Tibial nerve (tissue), 4 donors: Measurements from ENCODE around the gene TTC9C. TPM values are rescaled to one million over a fixed set of nuclear protein-coding genes. Genes with fewer than 3 reads are reported as not detected.
"Not testable (repeated sequence)": the region's sequence is repeated elsewhere in the genome, so short reads cannot be mapped to it uniquely, and the experiment has no call there.

Experiments
- DNase-seq, 2 donors: peaks; one replicate each; pipeline ENCODE4 v3.0.0-alpha.2; 2019; ENCODE audit warnings: low spot score in 2 of 2
- H3K27ac ChIP-seq, 4 donors: fragments of 200-600 bp; sonication (generic) in 3 of 4; one replicate each; pipeline ENCODE4 v1.5.1; 2017 to 2019; ENCODE audit warnings: mild to moderate bottlenecking in 1 of 4
- H3K27me3 ChIP-seq, 2 donors: fragments of 200-600 bp; sonication (generic) in 1 of 2; one replicate each; pipeline versions ENCODE4 v1.5.1 to v1.6.0; 2017 to 2019
- H3K36me3 ChIP-seq, 3 donors: fragments of 200-600 bp; sonication (generic); one replicate each; pipeline ENCODE4 v1.5.1; 2018 to 2019
- H3K4me1 ChIP-seq, 4 donors: fragments of 200-600 bp; sonication (generic) in 3 of 4; one replicate each; pipeline ENCODE4 v1.5.1; 2017 to 2019
- H3K4me3 ChIP-seq, 4 donors: fragments of 200-600 bp; sonication (generic) in 3 of 4; one replicate each; pipeline ENCODE4 v1.5.1; 2017 to 2019; ENCODE audit warnings: mild to moderate bottlenecking in 1 of 4, moderate library complexity in 1 of 4
- H3K9me3 ChIP-seq, 4 donors: fragments of 200-600 bp; sonication (generic) in 3 of 4; one replicate each; pipeline ENCODE4 v1.5.1; 2017 to 2019
- CTCF ChIP-seq, 5 experiments: fragments of 200-600 bp in 3 of 5; fragments of 450-650 bp in 2 of 5; sonication (generic) in 3 of 5; IDR thresholded peaks; one replicate each; pipeline ENCODE4 v1.5.1; 2016 to 2019; ENCODE audit warnings: antibody characterized with exemption in 5 of 5, mild to moderate bottlenecking in 3 of 5, moderate library complexity in 2 of 5
- EP300 ChIP-seq, 2 donors: sonication (generic); formaldehyde crosslinking; IDR thresholded peaks; one replicate each; pipeline ENCODE4 v1.6.1; 2017; ENCODE audit warnings: antibody characterized with exemption in 2 of 2, mild to moderate bottlenecking in 1 of 2
- POLR2A ChIP-seq, 2 donors: fragments of 450-650 bp; IDR thresholded peaks; one replicate each; pipeline ENCODE4 v1.6.1; 2017; ENCODE audit warnings: antibody characterized with exemption in 2 of 2, mild to moderate bottlenecking in 2 of 2, moderate library complexity in 2 of 2
- WGBS, 2 donors: methylation state at CpG; one replicate each; pipeline ENCODE4 v1.1.5; 2018; 5-methylcytosine and 5-hydroxymethylcytosine counted together
- total RNA-seq, 4 donors: library from RNA; depleted of rRNA; stranded (reverse); fragments of >200 nt; gene quantifications; one replicate each; pipeline ENCODE4 v1.1.0, GENCODE V29; 2016

The TTC9C gene
- total RNA-seq, 4 donors from 2014 or later = 20.1 to 37.1 (median 23.6) TPM

- Histone ChIP-seq H3K27ac (no peak overlapping the region), H3K9me3 (no peaks in the 10 kb centered on the region), H3K36me3 (peaks cover 0 to 62% (median 16%) of the 10 kb centered on the region in 3 donors), H3K4me1 (peaks cover 0 to 47% (median 21%) of the 10 kb centered on the region in 4 donors), H3K4me3 (no peak overlapping the region), H3K27me3 (no peaks in the 10 kb centered on the region)
- TF ChIP-seq POLR2A (IDR thresholded peaks at IDR 0.05) (no peak), CTCF (IDR thresholded peaks at IDR 0.05) (no peak), EP300 (IDR thresholded peaks at IDR 0.05) (no peak)
- DNase-seq = no peak
- 46 to 62% methylated on average over 2 of the region's 2 CpGs for WGBS, 2 donors
Observed at GRCh38 chr11:62732830-62733229, 4.5 kb downstream of the TTC9C start.

- Histone ChIP-seq H3K4me1 (peaks cover 0 to 16% (median 0%) of the 10 kb centered on the region in 4 donors), H3K36me3 (peaks cover 0 to 94% (median 17%) of the 10 kb centered on the region in 3 donors), H3K27ac (no peak overlapping the region), H3K27me3 (no peaks in the 10 kb centered on the region), H3K9me3 (no peaks in the 10 kb centered on the region), H3K4me3 (no peak overlapping the region)
- TF ChIP-seq CTCF (IDR thresholded peaks at IDR 0.05) = no peak
- TF ChIP-seq POLR2A (IDR thresholded peaks at IDR 0.05) = no peak
- TF ChIP-seq EP300 (IDR thresholded peaks at IDR 0.05) = no peak
- no peak for DNase-seq
Observed at GRCh38 chr11:62737196-62737595, 8.9 kb downstream of the TTC9C start.

- peak overlapping the region in 1 of 4 donors; percentile 21 for H3K27ac ChIP-seq
- H3K4me1 ChIP-seq = peaks cover 0 to 28% (median under 1%) of the 10 kb centered on the region in 4 donors
- H3K9me3 ChIP-seq = no peaks in the 10 kb centered on the region
- WGBS, 2 donors = 40 to 63% methylated on average over 9 of the region's 9 CpGs
- peaks cover 0 to 25% (median 0%) of the 10 kb centered on the region in 3 donors for H3K36me3 ChIP-seq
- TF ChIP-seq EP300 (IDR thresholded peaks at IDR 0.05) (no peak), POLR2A (IDR thresholded peaks at IDR 0.05) (no peak), CTCF (IDR thresholded peaks at IDR 0.05) (no peak)
- no peak for DNase-seq
- H3K27me3 ChIP-seq = no peaks in the 10 kb centered on the region
- no peak overlapping the region for H3K4me3 ChIP-seq
Observed at GRCh38 chr11:62747475-62748160, 19.3 kb downstream of the TTC9C start.

GRCh38 chr11:62749931-62750330 lies 21.6 kb downstream of the TTC9C start:
- H3K4me3 ChIP-seq, H3K9me3 ChIP-seq, H3K27me3 ChIP-seq, H3K27ac ChIP-seq, DNase-seq: not testable (repeated sequence)
- H3K36me3 ChIP-seq = peaks cover 0 to 31% (median 0%) of the 10 kb centered on the region in 3 donors
- 92 to 95% methylated on average over 5 of the region's 5 CpGs for WGBS, 2 donors
- H3K4me1 ChIP-seq = peaks cover 0 to 45% (median 9%) of the 10 kb centered on the region in 4 donors

GRCh38 chr11:62752177-62752785 lies 24.0 kb downstream of the TTC9C start:
- H3K9me3 ChIP-seq = no peaks in the 10 kb centered on the region
- DNase-seq = no peak
- no peak overlapping the region for H3K27ac ChIP-seq
- H3K4me1 ChIP-seq = peaks cover 0 to 45% (median 9%) of the 10 kb centered on the region in 4 donors
- 94 to 99% methylated on average over 14 of the region's 14 CpGs for whole genome bisulfite sequencing, 2 donors
- H3K4me3 ChIP-seq = no peak overlapping the region
- peaks cover 0 to 31% (median 0%) of the 10 kb centered on the region in 3 donors for H3K36me3 ChIP-seq
- no peaks in the 10 kb centered on the region for H3K27me3 ChIP-seq
- TF ChIP-seq POLR2A (IDR thresholded peaks at IDR 0.05) (no peak), EP300 (IDR thresholded peaks at IDR 0.05) (no peak), CTCF (IDR thresholded peaks at IDR 0.05) (no peak)
